HEK293 (cell line): ENCODE measurements around the gene DMAC2L.

Experiments used
- BCL11A ChIP-seq: fragments of 450-650 bp; formaldehyde crosslinking; IDR thresholded peaks from 2 replicates; pipeline ENCODE4 v1.5.1; 2016; ENCODE audit warnings: low read depth, missing biosample characterization, missing genetic modification characterization
- FEZF1 ChIP-seq: fragments of 450-650 bp; formaldehyde crosslinking; IDR thresholded peaks from 2 replicates; pipeline ENCODE4 v1.5.1; 2016; ENCODE audit warnings: missing biosample characterization, missing genetic modification characterization
- HIC1 ChIP-seq: fragments of 450-650 bp; formaldehyde crosslinking; IDR thresholded peaks from 2 replicates; pipeline ENCODE4 v1.5.1; 2016; ENCODE audit warnings: missing biosample characterization, missing genetic modification characterization
- KLF7 ChIP-seq: fragments of 450-650 bp; formaldehyde crosslinking; IDR thresholded peaks from 2 replicates; pipeline ENCODE4 v1.5.1; 2016; ENCODE audit warnings: missing biosample characterization, missing genetic modification characterization, borderline replicate concordance
- KLF9 ChIP-seq: fragments of 450-650 bp; formaldehyde crosslinking; IDR thresholded peaks from 2 replicates; pipeline ENCODE4 v1.5.1; 2016; ENCODE audit warnings: missing biosample characterization, missing genetic modification characterization, low read depth
- REST ChIP-seq: fragments of 450-650 bp; formaldehyde crosslinking; IDR thresholded peaks from 2 replicates; pipeline ENCODE4 v1.5.1; 2016; ENCODE audit warnings: missing biosample characterization, missing genetic modification characterization
- ZBTB48 ChIP-seq: fragments of 450-650 bp; formaldehyde crosslinking; IDR thresholded peaks from 2 replicates; pipeline ENCODE4 v1.5.1; 2016; ENCODE audit warnings: missing biosample characterization, missing genetic modification characterization
- ZBTB8A ChIP-seq: fragments of 450-650 bp; formaldehyde crosslinking; IDR thresholded peaks from 2 replicates; pipeline ENCODE4 v1.5.1; 2016; ENCODE audit warnings: missing biosample characterization, missing genetic modification characterization
- ZIC2 ChIP-seq: fragments of 450-650 bp; formaldehyde crosslinking; IDR thresholded peaks from 2 replicates; pipeline ENCODE4 v1.5.1; 2016; ENCODE audit warnings: missing biosample characterization, missing genetic modification characterization
- ZNF140 ChIP-seq: fragments of 450-650 bp; formaldehyde crosslinking; IDR thresholded peaks from 2 replicates; pipeline ENCODE4 v1.5.1; 2016; ENCODE audit warnings: missing biosample characterization, missing genetic modification characterization
- ZNF157 ChIP-seq: fragments of 450-650 bp; formaldehyde crosslinking; IDR thresholded peaks from 2 replicates; pipeline ENCODE4 v1.5.1; 2016; ENCODE audit warnings: missing biosample characterization, missing genetic modification characterization
- ZNF221 ChIP-seq: fragments of 450-650 bp; formaldehyde crosslinking; IDR thresholded peaks from 2 replicates; pipeline ENCODE4 v1.5.1; 2017; ENCODE audit warnings: missing biosample characterization, missing genetic modification characterization, borderline replicate concordance
- ZNF266 ChIP-seq: fragments of 450-650 bp; formaldehyde crosslinking; IDR thresholded peaks from 2 replicates; pipeline ENCODE4 v1.5.1; 2016; ENCODE audit warnings: missing biosample characterization, missing genetic modification characterization, low read depth
- ZNF341 ChIP-seq: fragments of 450-650 bp; formaldehyde crosslinking; IDR thresholded peaks from 2 replicates; pipeline ENCODE4; 2016; ENCODE audit warnings: low read depth, missing biosample characterization, missing genetic modification characterization
- ZNF362 ChIP-seq: fragments of 450-650 bp; formaldehyde crosslinking; IDR thresholded peaks from 2 replicates; pipeline ENCODE4 v1.5.1; 2016; ENCODE audit warnings: missing biosample characterization, missing genetic modification characterization
- ZNF391 ChIP-seq: fragments of 450-650 bp; formaldehyde crosslinking; IDR thresholded peaks from 2 replicates; pipeline ENCODE4 v1.5.1; 2016; ENCODE audit warnings: low read depth, missing biosample characterization, missing genetic modification characterization, borderline replicate concordance
- ZNF501 ChIP-seq: fragments of 450-650 bp; formaldehyde crosslinking; IDR thresholded peaks from 2 replicates; pipeline ENCODE4 v1.5.1; 2016; ENCODE audit warnings: missing biosample characterization, missing genetic modification characterization
- ZNF639 ChIP-seq: fragments of 450-650 bp; formaldehyde crosslinking; IDR thresholded peaks from 2 replicates; pipeline ENCODE4 v1.5.1; 2016; ENCODE audit warnings: missing biosample characterization, missing genetic modification characterization
- ZNF670 ChIP-seq: fragments of 450-650 bp; formaldehyde crosslinking; IDR thresholded peaks from 2 replicates; pipeline ENCODE4 v1.5.1; 2016; ENCODE audit warnings: missing biosample characterization, missing genetic modification characterization, low read depth
- ZNF707 ChIP-seq: fragments of 450-650 bp; formaldehyde crosslinking; IDR thresholded peaks from 2 replicates; pipeline ENCODE4 v1.5.1; 2016; ENCODE audit warnings: missing biosample characterization, missing genetic modification characterization
- ZNF776 ChIP-seq: fragments of 450-650 bp; formaldehyde crosslinking; IDR thresholded peaks from 2 replicates; pipeline ENCODE4 v1.5.0; 2017; ENCODE audit warnings: missing biosample characterization, missing genetic modification characterization, borderline replicate concordance
- ZNF792 ChIP-seq: fragments of 450-650 bp; formaldehyde crosslinking; IDR thresholded peaks from 2 replicates; pipeline ENCODE4 v1.5.1; 2016; ENCODE audit warnings: missing biosample characterization, missing genetic modification characterization
- ZSCAN4 ChIP-seq: fragments of 450-650 bp; formaldehyde crosslinking; IDR thresholded peaks from 2 replicates; pipeline ENCODE4 v1.5.1; 2017; ENCODE audit warnings: missing biosample characterization, missing genetic modification characterization
- ZSCAN5A ChIP-seq: fragments of 450-650 bp; formaldehyde crosslinking; IDR thresholded peaks from 2 replicates; pipeline ENCODE4 v1.5.1; 2016; ENCODE audit warnings: missing biosample characterization, missing genetic modification characterization
- TF ChIP-seq, protein P1 (sequence below): fragments of 450-650 bp; formaldehyde crosslinking; IDR thresholded peaks from 2 replicates; pipeline ENCODE4 v1.5.1; 2016; ENCODE audit warnings: missing biosample characterization, missing genetic modification characterization
- TF ChIP-seq, protein P2 (sequence below): fragments of 450-650 bp; formaldehyde crosslinking; IDR thresholded peaks from 2 replicates; pipeline ENCODE4 v1.5.1; 2016; ENCODE audit warnings: missing biosample characterization, missing genetic modification characterization

The DMAC2L gene

GRCh38 chr14:50342221-50343078 is 30.3 kb downstream of the DMAC2L start (continued):
- TF ChIP-seq ZNF639 (tag by site-specific recombination) (no peak), ZSCAN5A (tag by site-specific recombination) (no peak), ZNF776 (tag by site-specific recombination) (no peak), ZNF792 (tag by site-specific recombination) (no peak), ZNF266 (tag by site-specific recombination) (no peak), ZNF391 (no peak), BCL11A (tag by site-specific recombination) (no peak), FEZF1 (tag by site-specific recombination) (no peak), ZNF157 (tag by site-specific recombination) (no peak), ZNF140 (tag by site-specific recombination) (no peak), ZNF221 (tag by site-specific recombination) (no peak), ZNF341 (no peak), ZNF670 (tag by site-specific recombination) (no peak), ZBTB48 (tag by site-specific recombination) (no peak), REST (tag by site-specific recombination) (no peak), ZNF501 (tag by site-specific recombination) (no peak), ZSCAN4 (tag by site-specific recombination) (no peak), ZIC2 (tag by site-specific recombination) (no peak; the same call in 1 of the 2 replicates), KLF9 (tag by site-specific recombination) (no peak), ZNF707 (tag by site-specific recombination) (no peak), KLF7 (tag by site-specific recombination) (no peak), ZNF362 (tag by site-specific recombination) (no peak), ZBTB8A (tag by site-specific recombination) (no peak), HIC1 (no peak)
- TF ChIP-seq, protein P1, sequence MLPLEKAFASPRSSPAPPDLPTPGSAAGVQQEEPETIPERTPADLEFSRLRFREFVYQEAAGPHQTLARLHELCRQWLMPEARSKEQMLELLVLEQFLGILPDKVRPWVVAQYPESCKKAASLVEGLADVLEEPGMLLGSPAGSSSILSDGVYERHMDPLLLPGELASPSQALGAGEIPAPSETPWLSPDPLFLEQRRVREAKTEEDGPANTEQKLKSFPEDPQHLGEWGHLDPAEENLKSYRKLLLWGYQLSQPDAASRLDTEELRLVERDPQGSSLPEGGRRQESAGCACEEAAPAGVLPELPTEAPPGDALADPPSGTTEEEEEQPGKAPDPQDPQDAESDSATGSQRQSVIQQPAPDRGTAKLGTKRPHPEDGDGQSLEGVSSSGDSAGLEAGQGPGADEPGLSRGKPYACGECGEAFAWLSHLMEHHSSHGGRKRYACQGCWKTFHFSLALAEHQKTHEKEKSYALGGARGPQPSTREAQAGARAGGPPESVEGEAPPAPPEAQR (tag by site-specific recombination) = no peak
- TF ChIP-seq, protein P2, sequence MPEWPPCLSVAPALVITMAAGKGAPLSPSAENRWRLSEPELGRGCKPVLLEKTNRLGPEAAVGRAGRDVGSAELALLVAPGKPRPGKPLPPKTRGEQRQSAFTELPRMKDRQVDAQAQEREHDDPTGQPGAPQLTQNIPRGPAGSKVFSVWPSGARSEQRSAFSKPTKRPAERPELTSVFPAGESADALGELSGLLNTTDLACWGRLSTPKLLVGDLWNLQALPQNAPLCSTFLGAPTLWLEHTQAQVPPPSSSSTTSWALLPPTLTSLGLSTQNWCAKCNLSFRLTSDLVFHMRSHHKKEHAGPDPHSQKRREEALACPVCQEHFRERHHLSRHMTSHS (tag by site-specific recombination) = no peak
- TF ChIP-seq, all 188 proteins: peak for 22
